H7 (cell line): ENCODE results near the gene ASB5. TPM values are rescaled to one million over a fixed set of nuclear protein-coding genes. Genes with fewer than 3 reads are reported as not detected.
"Not testable (repeated sequence)": the region's sequence is repeated elsewhere in the genome, so short reads cannot be mapped to it uniquely, and the experiment has no call there.

Source experiments
- DNase-seq: peaks from one replicate; pipeline ENCODE4 v3.0.0; 2012
- H3K27me3 ChIP-seq: 2 replicates; pipeline ENCODE4 v1.6.0; 2011; ENCODE audit warnings: mild to moderate bottlenecking, low read length; ENCODE audit not compliant: control insufficient read depth, insufficient read depth
- H3K36me3 ChIP-seq: replicated peaks from 2 replicates; pipeline ENCODE4 v1.5.1; 2011; ENCODE audit warnings: low read length; ENCODE audit not compliant: control insufficient read depth, insufficient read depth
- H3K4me3 ChIP-seq: 2 replicates; pipeline ENCODE4 v1.5.1; 2011; ENCODE audit warnings: low read depth, mild to moderate bottlenecking, control low read depth, low read length, moderate library complexity; ENCODE audit not compliant: insufficient read depth
- total RNA-seq: library from RNA; depleted of rRNA; stranded (reverse); fragments of >200 nt; shearing (Covaris generic); gene quantifications from 2 replicates; pipeline ENCODE4 v1.2.3, GENCODE V29; 2014

ASB5 gene
- total RNA-seq, 1 experiment from 2014 or later, result 0.31 TPM

DNA sequence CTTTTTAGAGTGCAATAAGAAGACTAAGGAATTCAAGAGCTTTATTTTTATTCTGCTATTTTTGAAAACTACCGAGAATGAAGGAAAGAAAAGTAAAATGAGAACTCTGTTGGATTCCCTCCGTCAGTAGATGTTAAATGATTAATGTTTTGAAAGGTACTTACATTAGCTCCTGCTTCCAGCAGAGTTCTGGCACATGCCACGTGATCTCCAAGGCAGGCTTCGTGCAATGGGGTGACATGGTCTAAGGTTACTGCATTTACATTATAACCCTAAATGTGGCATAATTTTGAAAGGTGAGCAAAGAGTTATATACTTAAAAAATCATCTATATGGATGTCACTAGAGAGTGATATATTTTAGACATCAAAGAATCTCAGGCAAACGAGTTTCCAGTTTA is 46.9 kb downstream of the ASB5 start:
- H3K27me3 ChIP-seq, result no peaks in the 10 kb centered on the region
- no peak for DNase-seq
- H3K4me3 ChIP-seq, result no peak overlapping the region
- H3K36me3 ChIP-seq, result no peaks in the 10 kb centered on the region

DNA sequence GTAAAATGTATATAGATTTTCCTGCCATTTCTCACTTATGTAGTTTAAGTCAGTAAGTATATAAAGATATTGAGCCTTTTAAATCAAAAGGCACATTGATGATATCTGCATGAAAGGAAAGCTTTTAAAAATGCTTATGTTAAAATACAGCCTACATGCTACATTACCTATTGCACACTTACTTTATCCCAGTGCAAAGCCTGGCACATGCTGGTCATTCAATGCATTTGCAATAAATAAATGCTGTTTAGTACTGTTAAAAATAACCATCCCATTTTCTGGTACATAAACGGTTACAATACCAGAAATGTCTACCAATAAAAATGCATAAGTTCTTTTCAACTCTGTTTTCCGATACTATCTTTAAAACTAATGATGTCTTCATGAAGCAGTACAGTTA is 51.5 kb downstream of the ASB5 start:
- no peak overlapping the region for H3K4me3 ChIP-seq
- no peaks in the 10 kb centered on the region for H3K27me3 ChIP-seq
- no peaks in the 10 kb centered on the region for H3K36me3 ChIP-seq
- DNase-seq, result no peak

- not testable (repeated sequence) for H3K36me3 ChIP-seq, H3K4me3 ChIP-seq, H3K27me3 ChIP-seq, DNase-seq
Measured at GRCh38 chr4:176212351-176212750, 56.7 kb downstream of the ASB5 start.

DNA sequence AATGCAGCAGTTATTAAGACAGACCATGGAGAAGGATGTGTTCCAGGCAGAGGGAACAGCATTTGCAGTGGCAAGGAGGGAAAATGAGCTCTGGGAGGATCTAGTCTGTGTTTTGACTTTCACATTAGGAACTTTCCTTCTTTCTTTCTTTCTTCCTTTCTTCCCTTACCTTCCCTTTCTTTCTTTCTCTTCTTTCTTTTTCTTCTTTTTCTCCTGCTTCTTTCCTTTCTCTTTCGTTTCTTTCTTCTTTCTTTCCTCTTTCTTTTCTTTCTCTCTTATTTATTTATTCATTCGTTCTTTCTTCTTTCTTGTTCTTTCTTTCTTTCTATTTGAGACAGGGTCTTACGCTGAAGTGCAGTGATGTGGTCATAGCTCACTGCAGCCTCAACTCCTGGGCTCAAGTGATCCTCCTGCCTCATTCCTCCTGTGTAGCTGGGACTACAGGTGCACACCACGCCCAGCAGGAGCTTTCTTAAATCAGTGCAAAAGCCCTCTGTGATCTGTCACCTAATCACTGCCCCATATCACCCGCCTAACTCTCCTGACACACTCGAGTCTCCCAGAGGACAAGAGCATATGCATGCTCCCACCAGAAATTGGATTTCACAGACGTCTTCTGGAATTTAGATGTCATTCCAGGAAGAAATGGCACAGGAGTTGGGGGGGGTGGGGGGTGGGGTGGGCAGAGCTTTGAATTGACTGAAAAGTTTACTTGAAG is 58.3 kb downstream of the ASB5 start:
- H3K36me3 ChIP-seq, result no peaks in the 10 kb centered on the region
- DNase-seq, result no peak
- no peaks in the 10 kb centered on the region for H3K27me3 ChIP-seq
- no peak overlapping the region for H3K4me3 ChIP-seq

- H3K27me3 ChIP-seq, result no peaks in the 10 kb centered on the region
- no peak for DNase-seq
Measured at GRCh38 chr4:176210101-176210500, 58.9 kb downstream of the ASB5 start.

GRCh38 chr4:176209535-176209934 is 59.5 kb downstream of the ASB5 start:
- no peak overlapping the region for H3K4me3 ChIP-seq
- H3K36me3 ChIP-seq, result no peaks in the 10 kb centered on the region
- DNase-seq, result no peak
- H3K27me3 ChIP-seq, result no peaks in the 10 kb centered on the region

More at GRCh38 chr4:176210101-176210500, 58.9 kb downstream of the ASB5 start:
- Histone ChIP-seq H3K4me3 (no peak overlapping the region), H3K36me3 (no peaks in the 10 kb centered on the region)

GRCh38 chr4:176207839-176208238 is 61.2 kb downstream of the ASB5 start:
- no peak for DNase-seq
- Histone ChIP-seq H3K4me3 (no peak overlapping the region), H3K36me3 (no peaks in the 10 kb centered on the region), H3K27me3 (no peaks in the 10 kb centered on the region)

GRCh38 chr4:176205299-176205698 is 63.7 kb downstream of the ASB5 start:
- no peak for DNase-seq
- H3K36me3 ChIP-seq, result no peaks in the 10 kb centered on the region
- no peaks in the 10 kb centered on the region for H3K27me3 ChIP-seq
- no peak overlapping the region for H3K4me3 ChIP-seq

DNA sequence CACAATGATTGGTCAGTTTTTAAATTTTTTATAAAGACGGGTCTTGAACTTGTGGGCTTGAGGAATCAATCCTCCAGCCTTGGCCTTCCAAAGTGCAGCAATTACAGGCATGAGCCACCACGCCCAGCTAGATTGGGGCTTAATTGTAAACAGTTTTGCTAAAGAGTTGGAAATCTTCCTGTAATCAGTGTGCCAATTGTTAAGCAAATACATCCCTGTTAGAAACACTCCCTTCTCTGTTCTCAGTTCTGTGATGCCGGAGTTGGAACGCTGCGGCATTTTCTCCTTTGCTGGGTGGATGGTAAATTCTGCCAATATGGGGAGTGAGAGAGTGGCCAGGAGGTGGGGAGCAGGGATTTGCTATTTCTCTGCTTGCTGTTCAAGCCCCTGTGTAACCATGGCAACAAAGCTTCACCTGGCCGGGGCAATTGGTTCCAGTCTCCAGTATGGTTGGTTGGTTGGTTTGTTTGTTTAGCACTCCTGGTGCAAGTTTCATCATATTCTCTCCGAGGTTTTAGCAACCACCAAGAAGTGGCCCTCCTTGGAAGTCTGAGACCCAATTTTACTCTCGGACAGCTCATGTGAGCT is 70.6 kb downstream of the ASB5 start:
- Histone ChIP-seq H3K27me3 (no peaks in the 10 kb centered on the region), H3K4me3 (no peak overlapping the region), H3K36me3 (no peaks in the 10 kb centered on the region)
- peak; percentile 8 for DNase-seq

DNA sequence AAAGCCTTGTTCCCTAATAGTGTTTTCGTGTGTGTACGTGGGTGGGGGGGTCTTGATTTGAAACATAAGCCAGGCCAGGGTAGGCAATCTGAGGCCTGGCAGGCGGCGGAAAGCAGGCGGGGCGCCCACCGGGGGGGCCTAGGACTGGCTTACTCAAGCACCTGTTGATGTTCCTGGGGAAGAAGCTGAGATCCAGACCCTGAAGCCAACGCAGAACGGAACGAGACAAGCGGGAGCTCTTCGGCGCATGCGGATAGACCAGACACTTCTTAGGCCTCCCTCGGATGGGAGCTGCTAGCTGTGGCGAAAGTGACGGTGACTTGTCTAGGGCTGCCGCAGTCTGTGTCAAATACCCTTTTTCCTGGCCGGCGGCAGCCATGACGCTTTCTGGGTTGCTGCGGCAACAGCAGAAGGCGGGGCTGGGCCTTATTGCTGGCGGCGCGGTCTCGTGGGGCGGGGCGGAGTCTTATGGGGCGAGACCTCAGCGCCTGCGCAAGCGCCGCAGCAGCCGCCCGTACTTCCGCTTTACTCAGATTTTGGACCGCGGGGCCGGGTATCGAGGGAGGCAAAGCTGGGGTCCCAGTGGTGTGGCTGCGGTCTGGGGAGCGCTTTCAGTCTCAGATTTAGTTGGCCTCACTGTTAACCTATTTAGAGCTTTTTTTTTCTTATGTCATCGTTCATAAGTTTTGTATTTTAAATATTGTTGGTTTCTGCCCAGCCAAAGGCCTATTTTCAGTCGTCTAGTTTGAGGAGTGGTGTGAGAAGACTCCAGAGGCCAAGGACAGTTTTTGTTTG is 73.6 kb downstream of the ASB5 start, which contains the start of gene SPATA4:
Gene SPATA4 (minus strand): TSS at position 402 of the 795 bp plus-strand sequence. CDS start 23 bp downstream, at position 379.
- Histone ChIP-seq H3K27me3 (no peaks in the 10 kb centered on the region), H3K36me3 (no peaks in the 10 kb centered on the region), H3K4me3 (peak within 1 kb of the TSS; percentile 51)
- peak; percentile 88 for DNase-seq

GRCh38 chr4:176193938-176194337 is 75.1 kb downstream of the ASB5 start:
- H3K36me3 ChIP-seq, result no peaks in the 10 kb centered on the region
- no peak overlapping the region for H3K4me3 ChIP-seq
- H3K27me3 ChIP-seq, result no peaks in the 10 kb centered on the region
- DNase-seq, result no peak

DNA sequence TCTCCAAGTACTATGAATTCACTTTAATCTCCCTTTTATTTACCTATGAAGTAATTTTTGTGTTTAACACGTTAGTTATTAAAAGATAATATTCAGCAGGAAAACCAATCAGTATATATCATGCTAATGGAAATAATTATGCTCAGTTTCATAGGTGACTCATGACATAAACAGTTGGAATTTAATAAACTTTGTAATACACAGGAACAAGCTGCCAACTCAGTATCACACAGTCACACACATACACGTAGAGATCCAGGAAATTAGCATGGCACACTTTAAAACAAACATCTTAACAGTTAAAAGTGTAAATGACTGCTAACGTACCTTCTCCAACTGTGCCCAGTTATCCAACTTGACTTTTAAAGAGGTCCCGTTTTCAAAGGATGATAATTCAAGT is 75.9 kb downstream of the ASB5 start:
- Histone ChIP-seq H3K27me3 (no peaks in the 10 kb centered on the region), H3K36me3 (no peaks in the 10 kb centered on the region), H3K4me3 (no peak overlapping the region)
- DNase-seq, result no peak

DNA sequence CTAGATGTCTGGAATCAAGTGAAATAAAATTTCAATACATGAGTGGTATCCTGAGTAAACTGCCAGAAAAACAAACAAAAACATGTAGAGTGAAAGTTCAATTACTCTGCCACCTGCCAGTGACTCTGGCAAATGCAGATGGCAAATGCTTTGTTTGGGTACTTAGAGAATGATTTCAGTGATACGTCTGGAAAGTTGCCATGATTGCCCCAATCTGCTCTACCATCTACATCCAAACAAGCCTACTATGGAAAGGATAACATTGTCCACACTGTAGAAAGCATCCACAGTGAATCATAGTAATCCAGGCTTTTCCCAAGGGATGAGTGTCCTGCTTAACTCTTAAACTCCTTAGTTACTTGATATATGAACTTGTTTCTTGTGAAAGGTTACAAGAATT is 77.0 kb downstream of the ASB5 start:
- Histone ChIP-seq H3K27me3 (no peaks in the 10 kb centered on the region), H3K4me3 (no peak overlapping the region), H3K36me3 (no peaks in the 10 kb centered on the region)
- DNase-seq, result no peak

GRCh38 chr4:176189891-176190795 is 78.9 kb downstream of the ASB5 start:
- Histone ChIP-seq H3K4me3 (no peak overlapping the region), H3K36me3 (no peaks in the 10 kb centered on the region), H3K27me3 (no peaks in the 10 kb centered on the region)
- DNase-seq, result no peak
